Right ventricle myocardium inferior (tissue), 1 donor: Measurements from ENCODE around the gene AGPAT1. TPM values are rescaled to one million over a fixed set of nuclear protein-coding genes. Genes with fewer than 3 reads are reported as not detected.
"Not testable (repeated sequence)": the region's sequence is repeated elsewhere in the genome, so short reads cannot be mapped to it uniquely, and the experiment has no call there.

Source experiments
- ATAC-seq: fragments of 200-7000 bp; cut with Tn5 transposase; one replicate; pipeline ENCODE4 v1.9.1; 2020; ENCODE audit warnings: mild to moderate bottlenecking, moderate library complexity
- DNase-seq: peaks from one replicate; pipeline ENCODE4 v3.0.0; 2021; ENCODE audit errors: missing footprints
- intact Hi-C: fragments of 100-400 bp; cut with DNase I; formaldehyde crosslinking; loops from one replicate; pipeline ENCODE4 v1.11.0; 2022
- total RNA-seq: library from RNA; stranded (reverse); fragmentation: NEBNext Ultra II Directional; extraction: Animal tissue kit (Norgen Biotek cat#: 25700); gene quantifications from one replicate; pipeline ENCODE4 v1.2.1, GENCODE V29; 2021
- donor health status: DM: no; HTN: yes; CAD: no; lungs with severe emphysema.

AGPAT1 gene
- total RNA-seq, 1 donor from 2014 or later = 48.2 TPM

GRCh38 chr6:32202186-32202585 is 26.3 kb upstream of the AGPAT1 start:
- intact Hi-C loops = no loop called here
- ATAC-seq = no peak
- DNase-seq = no peak

GRCh38 chr6:32200711-32201475 is 25.0 kb upstream of the AGPAT1 start:
- DNase-seq (no peak), ATAC-seq (no peak)
- intact Hi-C loops = no loop called here

- DNase-seq = no peak
- intact Hi-C loops = loop anchor here (5.0 to 10.0 kb wide), 3 partner anchors 67 to 1006 kb away; partner anchors contain the start of genes FKBPL, HSD17B8, RING1 and RXRB
- no peak for ATAC-seq
Measured at GRCh38 chr6:32198866-32199265, 23.0 kb upstream of the AGPAT1 start.

GRCh38 chr6:32198345-32198696 is 22.4 kb upstream of the AGPAT1 start:
- no peak for DNase-seq
- no peak for ATAC-seq
- intact Hi-C loops = loop anchor here (5.0 to 10.0 kb wide), 3 partner anchors 66 to 1006 kb away; partner anchors contain the start of genes FKBPL, HSD17B8, RING1 and RXRB

GRCh38 chr6:32196682-32197616 is 21.1 kb upstream of the AGPAT1 start:
- ATAC-seq (no peak), DNase-seq (no peak)
- intact Hi-C loops = loop anchor here (5.0 to 10.0 kb wide), 3 partner anchors 65 to 1008 kb away; partner anchors contain the start of genes FKBPL, HSD17B8, RING1 and RXRB

- intact Hi-C loops = loop anchor here (1.0 to 10.0 kb wide), 4 partner anchors 18 to 1009 kb away; partner anchors contain the start of genes FKBPL, HSD17B8, RING1 and RNF5
- ATAC-seq = peak; percentile 46
Measured at GRCh38 chr6:32195902-32196681, 20.2 kb upstream of the AGPAT1 start.

GRCh38 chr6:32195652-32195901 is 19.7 kb upstream of the AGPAT1 start:
- intact Hi-C loops = loop anchor here (1.0 to 10.0 kb wide), 4 partner anchors 17 to 1009 kb away; partner anchors contain the start of genes FKBPL, HSD17B8, RING1 and RNF5
- ATAC-seq = peak; percentile 92
- peak; percentile 100 for DNase-seq

More at GRCh38 chr6:32195902-32196681, 20.2 kb upstream of the AGPAT1 start:
- DNase-seq = peak; percentile 96

- DNase-seq (no peak), ATAC-seq (no peak)
- intact Hi-C loops = loop anchor here (1.0 to 10.0 kb wide), 4 partner anchors 17 to 1010 kb away; partner anchors contain the start of genes FKBPL, HSD17B8, RING1 and RNF5
Measured at GRCh38 chr6:32194825-32195651, 19.2 kb upstream of the AGPAT1 start.

- intact Hi-C loops = loop anchor here (10.0 kb wide), 1 partner anchor 1010 kb away; the partner anchor contains the start of genes HSD17B8, RING1, RXRB and SLC39A7
- DNase-seq = no peak
- no peak for ATAC-seq
Measured at GRCh38 chr6:32194388-32194787, 18.5 kb upstream of the AGPAT1 start.

GRCh38 chr6:32193096-32193495 is 17.2 kb upstream of the AGPAT1 start:
- DNase-seq, ATAC-seq: not testable (repeated sequence)
- intact Hi-C loops = loop anchor here (10.0 kb wide), 1 partner anchor 1012 kb away; the partner anchor contains the start of genes HSD17B8, RING1, RXRB and SLC39A7

- DNase-seq = peak; percentile 88
- no peak for ATAC-seq
- intact Hi-C loops = loop anchor here (10.0 kb wide), 1 partner anchor 1012 kb away; the partner anchor contains the start of genes HSD17B8, RING1, RXRB and SLC39A7
Measured at GRCh38 chr6:32192608-32193039, 16.7 kb upstream of the AGPAT1 start, which contains the start of gene GPSM3. Gene GPSM3 (minus strand): TSS chr6:32192643. CDS start chr6:32192513, 130 bp downstream.

GRCh38 chr6:32191696-32192607 is 16.1 kb upstream of the AGPAT1 start:
- no peak for DNase-seq
- no peak for ATAC-seq
- intact Hi-C loops = loop anchor here (10.0 kb wide), 1 partner anchor 1013 kb away; the partner anchor contains the start of genes HSD17B8, RING1, RXRB and SLC39A7

- no peak for ATAC-seq
- intact Hi-C loops = loop anchor here (10.0 kb wide), 1 partner anchor 1014 kb away; the partner anchor contains the start of genes HSD17B8, RING1, RXRB and SLC39A7
- no peak for DNase-seq
Measured at GRCh38 chr6:32190911-32191677, 15.2 kb upstream of the AGPAT1 start.

GRCh38 chr6:32190054-32190851 is 14.4 kb upstream of the AGPAT1 start, which contains the start of gene PBX2:
Gene PBX2 (minus strand): TSS chr6:32190202. CDS start chr6:32189915, 287 bp downstream.
- intact Hi-C loops = loop anchor here (10.0 kb wide), 1 partner anchor 1015 kb away; the partner anchor contains the start of genes HSD17B8, RING1, RXRB and SLC39A7
- peak; percentile 93 for DNase-seq
- ATAC-seq = peak; percentile 84
